SK-MEL-5 (cell line): ENCODE measurements around the gene IFITM10. TPM values are rescaled to one million over a fixed set of nuclear protein-coding genes. Genes with fewer than 3 reads are reported as not detected.

Source experiments
- DNase-seq: peaks from one replicate; pipeline ENCODE4 v3.0.0-alpha.2; 2016; ENCODE audit warnings: low read depth, low spot score
- in situ Hi-C: cut with HindIII; loops from 2 replicates; pipeline ENCODE4 v1.10.0; 2016; ENCODE audit warnings: low sequenced_read_pairs, high pct_unique_total_duplicates, low pct_unique_long_range_greater_than_20kb
- polyA plus RNA-seq, 2 experiments: library from polyadenylated mRNA; depleted of rRNA; stranded (reverse); fragments of >200 nt; gene quantifications; 2 replicates each; pipeline ENCODE4 v1.2.3, GENCODE V29; 2015
- total RNA-seq: library from RNA; depleted of rRNA; stranded (reverse); fragments of >200 nt; shearing (Covaris generic); gene quantifications from 2 replicates; pipeline ENCODE4 v1.2.3, GENCODE V29; 2014; rRNA removed

The IFITM10 gene
- total RNA-seq: 0.11 TPM in 1 of 2 replicates, not detected in the other
- polyA plus RNA-seq (2015; cell fraction: cytosol; rRNA removed): 0.05 and 0.19 TPM in 2 replicates
- polyA plus RNA-seq (2015; cell fraction: nucleus; rRNA removed): 0.54 TPM in 1 of 2 replicates, not detected in the other

GRCh38 chr11:1750481-1750839, at the start of gene IFITM10:
Gene IFITM10 (minus strand): TSS chr11:1750595. CDS start chr11:1750442, 153 bp downstream.
- peak; percentile 42 for DNase-seq
- in situ Hi-C loops: no loop called here

- in situ Hi-C loops: no loop called here
- no peak for DNase-seq
Observed at GRCh38 chr11:1797391-1798125, 47.2 kb upstream of the IFITM10 start.

GRCh38 chr11:1796413-1797011, 46.1 kb upstream of the IFITM10 start:
- DNase-seq: no peak

DNA sequence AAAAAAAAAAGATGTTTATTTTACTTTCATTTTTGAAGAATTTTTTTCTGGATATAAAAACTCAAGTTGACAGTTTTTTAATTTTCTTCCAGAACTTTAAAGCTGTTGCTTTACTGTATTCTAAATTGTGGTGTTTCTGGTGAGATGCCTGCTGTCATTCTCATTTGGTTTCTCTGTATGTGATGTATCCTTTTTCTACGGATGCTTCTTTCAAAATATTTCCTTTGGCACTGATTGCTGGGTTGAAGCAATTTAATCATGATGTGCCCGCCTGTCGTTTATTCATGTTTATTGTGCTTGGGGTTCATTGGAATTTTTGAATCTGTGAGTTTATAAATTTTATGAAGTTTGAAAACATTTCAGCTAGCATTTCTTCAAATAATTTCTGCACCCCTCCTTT, 42.7 kb upstream of the IFITM10 start:
- in situ Hi-C loops: no loop called here
- no peak for DNase-seq

More at GRCh38 chr11:1796413-1797011, 46.1 kb upstream of the IFITM10 start:
- in situ Hi-C loops: no loop called here

- in situ Hi-C loops: no loop called here
- no peak for DNase-seq
Observed at GRCh38 chr11:1792461-1792860, 42.1 kb upstream of the IFITM10 start.

- DNase-seq: no peak
- in situ Hi-C loops: no loop called here
Observed at GRCh38 chr11:1791912-1792311, 41.5 kb upstream of the IFITM10 start.

DNA sequence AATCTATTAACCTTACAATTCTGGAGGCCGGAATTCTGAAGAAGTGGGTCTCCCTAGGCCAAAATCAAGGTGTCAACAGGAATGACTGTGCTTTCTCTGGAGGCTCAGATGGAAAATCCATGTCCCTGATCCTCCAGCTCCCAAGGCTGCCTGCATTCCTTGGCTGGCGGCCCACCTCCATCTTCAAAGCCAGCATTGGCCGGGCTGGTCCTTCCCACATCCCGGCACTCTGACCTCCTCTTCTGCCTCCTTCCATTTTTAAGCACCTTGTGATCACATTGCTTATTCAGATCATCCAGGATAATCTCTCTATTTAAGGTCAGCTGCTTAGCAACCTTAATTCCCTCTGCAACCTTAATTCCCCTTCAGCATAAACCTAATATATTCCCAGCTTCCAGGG, 36.1 kb upstream of the IFITM10 start:
- no peak for DNase-seq
- in situ Hi-C loops: no loop called here

GRCh38 chr11:1785749-1786413, 35.5 kb upstream of the IFITM10 start:
- no peak for DNase-seq
- in situ Hi-C loops: no loop called here

DNA sequence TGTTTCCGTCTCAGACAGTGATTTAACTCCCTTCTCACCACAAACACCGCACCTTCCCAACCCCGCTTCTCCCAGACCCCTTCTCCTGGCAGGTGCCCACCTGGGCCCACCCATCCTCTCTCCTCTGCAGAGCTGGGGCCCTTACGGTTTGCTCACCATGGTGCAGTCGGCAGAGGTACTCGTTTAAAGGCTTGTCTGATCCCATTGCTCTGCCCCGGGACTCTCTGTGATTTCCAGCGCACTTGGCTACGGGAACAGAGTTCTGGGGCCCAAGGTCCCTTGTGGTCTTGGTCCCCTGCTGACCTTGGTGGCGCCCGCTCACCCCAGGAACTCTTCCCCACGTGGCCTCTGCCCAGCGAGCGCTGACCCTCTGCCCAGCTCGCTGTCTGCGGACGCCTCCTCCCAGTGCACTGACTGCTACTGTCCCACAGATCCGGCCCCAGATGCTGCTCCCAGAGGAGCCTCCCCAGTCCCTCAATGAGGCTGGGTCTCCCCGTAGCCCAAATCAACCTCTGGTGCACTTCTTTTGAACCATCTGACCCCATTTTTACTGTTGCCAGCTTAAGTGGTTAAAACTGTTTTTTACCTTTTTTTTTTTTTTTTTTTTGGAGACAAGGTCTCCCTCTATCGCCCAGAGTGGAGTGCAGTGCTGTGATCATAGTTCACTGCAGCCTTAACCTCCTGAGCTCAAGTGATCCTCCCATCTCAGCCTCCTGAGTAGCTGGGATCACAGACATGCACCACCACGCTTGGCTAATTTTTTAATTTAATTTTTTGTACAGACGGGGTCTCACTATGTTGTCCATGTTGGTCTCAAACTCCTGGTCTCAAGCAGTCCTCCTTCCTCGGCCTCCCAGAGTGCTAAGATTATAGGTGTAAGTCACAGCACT, 34.6 kb upstream of the IFITM10 start:
- DNase-seq: no peak
- in situ Hi-C loops: no loop called here

GRCh38 chr11:1783725-1784529, 33.5 kb upstream of the IFITM10 start:
- DNase-seq: no peak
- in situ Hi-C loops: no loop called here

GRCh38 chr11:1782831-1783724, 32.7 kb upstream of the IFITM10 start:
- peak; percentile 49 for DNase-seq
- in situ Hi-C loops: no loop called here

DNA sequence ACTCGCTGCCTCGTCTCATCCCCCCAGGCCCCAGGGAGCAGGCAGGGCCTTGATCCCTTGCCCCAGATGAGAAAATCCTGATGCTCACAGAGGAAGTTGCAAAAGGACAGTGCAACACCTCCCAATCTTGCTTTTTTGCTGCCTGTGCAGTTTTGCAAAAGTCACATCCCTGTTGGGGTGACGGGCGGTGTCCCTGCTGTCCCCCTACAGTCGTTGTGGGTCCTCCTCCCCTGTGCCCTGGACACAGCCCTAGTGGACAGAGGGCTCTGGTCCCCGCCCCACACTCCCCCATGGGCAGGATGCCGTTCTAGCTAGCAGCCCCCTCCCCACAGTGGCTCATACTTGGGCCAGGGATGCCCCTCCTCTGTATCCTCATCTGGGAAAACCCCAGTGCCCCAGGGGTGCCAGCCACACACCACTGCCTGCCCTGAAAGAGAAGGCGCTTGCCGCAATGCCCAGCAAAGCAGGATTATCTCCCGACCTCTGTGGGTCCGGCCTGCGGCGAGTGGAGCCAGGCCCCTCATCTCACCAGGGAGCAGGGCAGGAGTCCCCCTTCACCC, 31.7 kb upstream of the IFITM10 start:
- in situ Hi-C loops: no loop called here

DNA sequence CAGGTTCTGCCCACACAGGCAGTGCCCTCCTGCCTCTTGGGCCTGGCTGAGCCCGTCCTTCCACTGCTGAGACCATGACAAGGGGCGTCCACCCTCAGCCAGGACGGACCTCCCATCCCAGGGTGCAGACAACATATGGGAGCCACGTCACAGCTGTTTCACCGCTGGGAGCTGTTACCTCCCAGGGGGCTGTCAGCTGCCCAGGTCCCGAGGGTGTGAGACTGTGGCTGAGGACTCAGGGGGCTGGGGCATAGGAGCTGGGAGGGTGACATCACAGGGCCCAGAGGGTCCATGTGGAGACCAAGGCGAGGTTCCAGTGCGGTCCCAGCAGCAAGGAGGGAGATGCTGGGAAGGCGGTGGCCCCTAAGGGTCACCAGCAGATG, 31.2 kb upstream of the IFITM10 start:
- no peak for DNase-seq
- in situ Hi-C loops: no loop called here

More for the DNA sequence above, 31.7 kb upstream of the IFITM10 start:
- DNase-seq: no peak

DNA sequence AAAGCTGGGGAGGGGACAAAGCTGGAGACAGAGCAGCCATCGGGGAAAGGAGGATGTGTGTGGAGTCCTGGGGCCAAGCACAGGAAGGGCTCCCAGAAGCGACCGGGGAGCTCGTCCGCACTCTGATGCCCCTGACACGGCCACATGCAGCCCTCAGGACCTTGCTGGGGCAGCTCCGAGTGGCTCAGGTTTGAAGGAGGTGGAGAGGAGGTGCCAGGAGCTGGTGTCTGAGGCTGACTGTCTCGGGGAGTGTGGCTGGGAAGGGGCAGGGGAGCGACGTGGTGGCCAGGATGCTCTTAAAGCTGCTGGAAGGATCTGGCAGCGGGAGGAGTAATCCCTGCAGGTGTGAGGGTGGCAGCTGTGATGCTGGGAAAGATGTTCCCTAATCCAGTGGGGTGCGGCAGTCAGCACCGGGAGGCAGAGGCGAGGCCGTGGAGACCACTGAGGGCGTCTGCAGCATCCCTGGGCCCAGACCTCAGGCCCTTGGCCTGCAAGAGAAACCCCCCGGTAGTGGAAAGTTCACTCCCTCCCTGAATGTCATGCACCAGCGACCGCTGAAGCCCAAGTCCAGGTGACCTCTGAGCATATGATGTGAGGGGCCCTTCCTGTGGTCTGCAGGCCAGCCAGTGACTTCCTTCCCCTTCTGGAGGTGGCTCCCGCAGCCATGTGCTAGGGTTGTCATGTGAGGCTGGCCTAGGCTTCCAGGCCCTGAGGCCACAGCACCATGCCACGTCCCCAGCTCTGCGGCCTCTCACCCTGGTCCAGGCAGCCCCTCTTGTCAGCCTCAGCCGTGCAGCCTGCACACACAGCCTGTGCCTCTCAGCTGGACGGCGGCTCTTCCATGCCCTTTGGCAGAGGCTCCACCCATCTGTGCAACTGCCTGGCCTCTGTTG, 30.6 kb upstream of the IFITM10 start:
- DNase-seq: peak; percentile 13
- in situ Hi-C loops: no loop called here
